CD4-positive, alpha-beta T cell (primary cell): ENCODE data around the gene BHLHE23. TPM values are rescaled to one million over a fixed set of nuclear protein-coding genes. Genes with fewer than 3 reads are reported as not detected.

Source experiments
- ATAC-seq: fragments of 200-7000 bp; cut with Tn5 transposase; one replicate; pipeline ENCODE4 v1.10.0; 2022; ENCODE audit warnings: mild to moderate bottlenecking; ENCODE audit not compliant: poor library complexity
- CTCF ChIA-PET: fragments of 350-600 bp; sonication (Branson Sonifier 250); formaldehyde crosslinking; loops from one replicate; lab custom pipeline; 2021; ENCODE audit warnings: antibody characterized with exemption, inconsistent platforms; lab: Charles Lee
- POLR2A ChIA-PET: fragments of 350-600 bp; sonication (Branson Sonifier 250); formaldehyde crosslinking; loops from one replicate; lab custom pipeline; 2021; ENCODE audit warnings: antibody characterized with exemption, inconsistent platforms; lab: Charles Lee
- DNase-seq, 14 experiments: peaks; one replicate each; pipeline ENCODE4 v3.0.0-alpha.2; 2013 to 2020; ENCODE audit warnings: mixed read lengths in 2 of 14
- H3K27ac ChIP-seq, 2 donors: one replicate each; pipeline versions ENCODE4 v1.5.1 to v1.7.0; 2013; ENCODE audit warnings: low read length in 2 of 2, low read depth in 1 of 2, mild to moderate bottlenecking in 1 of 2
- H3K27me3 ChIP-seq, 2 experiments: 1 replicate in 1 of 2; 2 replicates in 1 of 2; pipeline versions ENCODE4 v1.6.1 to v1.7.0; 2013; ENCODE audit warnings: low read length in 2 of 2, control low read depth in 1 of 2, mild to moderate bottlenecking in 1 of 2, moderate library complexity in 1 of 2; ENCODE audit not compliant: insufficient read depth in 2 of 2, control insufficient read depth in 1 of 2
- H3K36me3 ChIP-seq: one replicate; pipeline ENCODE4 v1.6.1; 2013; ENCODE audit warnings: low read length, control low read depth; ENCODE audit not compliant: insufficient read depth
- H3K4me1 ChIP-seq: one replicate; pipeline ENCODE4 v1.6.1; 2013; ENCODE audit warnings: low read length, control low read depth; ENCODE audit not compliant: insufficient read depth
- H3K4me3 ChIP-seq: one replicate; pipeline ENCODE4 v1.5.1; 2013; ENCODE audit warnings: mild to moderate bottlenecking, low read length, moderate library complexity
- H3K9me3 ChIP-seq, 2 experiments: 1 replicate in 1 of 2; 2 replicates in 1 of 2; pipeline versions ENCODE4 v1.6.1 to v1.7.0; 2013; ENCODE audit warnings: low read length in 2 of 2, mild to moderate bottlenecking in 2 of 2, control low read depth in 1 of 2, moderate library complexity in 1 of 2; ENCODE audit not compliant: control insufficient read depth in 1 of 2, insufficient read depth in 1 of 2
- H3K27ac Mint-ChIP-seq: one replicate; pipeline ENCODE4 v1.8.0; 2020; ENCODE audit warnings: mixed read lengths
- H3K27me3 Mint-ChIP-seq: one replicate; pipeline ENCODE4 v1.8.0; 2021; ENCODE audit warnings: mixed read lengths
- H3K36me3 Mint-ChIP-seq: one replicate; pipeline ENCODE4 v1.8.0; 2021; ENCODE audit warnings: low read depth, mixed read lengths
- H3K4me1 Mint-ChIP-seq: one replicate; pipeline ENCODE4 v1.8.0; 2021; ENCODE audit warnings: low read depth, mixed read lengths
- H3K4me3 Mint-ChIP-seq: one replicate; pipeline ENCODE4 v1.8.0; 2020; ENCODE audit warnings: mild to moderate bottlenecking, mixed read lengths
- H3K9me3 Mint-ChIP-seq: one replicate; pipeline ENCODE4 v1.8.0; 2020; ENCODE audit warnings: mixed read lengths
- CTCF ChIP-seq: fragments of 200-600 bp; IDR thresholded peaks from one replicate; pipeline ENCODE4 v1.8.0; 2022; ENCODE audit warnings: antibody characterized with exemption, mild to moderate bottlenecking
- intact Hi-C, 2 experiments: fragments of 100-400 bp; cut with DNase I in 1 of 2; cut with micrococcal nuclease in 1 of 2; formaldehyde crosslinking; loops; one replicate each; pipeline versions ENCODE4 v1.15.1 to v1.9.0; 2023 to 2025; cut with DNase I, micrococcal nuclease
- total RNA-seq, 174 experiments: library from RNA in 2 of 174; stranded (reverse) in 2 of 174; gene quantifications; one replicate each; pipeline ENCODE4 v1.2.3 and lab custom pipeline; 2021 to 2026

BHLHE23 gene
- total RNA-seq, 2 experiments from 2014 or later, result not detected

GRCh38 chr20:62975812-62976508, 30.8 kb downstream of the BHLHE23 start:
- Histone ChIP-seq H3K27ac (no peak overlapping the region), H3K36me3 (no peaks in the 10 kb centered on the region), H3K4me1 (peaks cover 50% of the 10 kb centered on the region), H3K4me3 (no peak overlapping the region), H3K27me3 (peaks cover 68 to 74% of the 10 kb centered on the region in 2 experiments), H3K9me3 (peaks cover 0 to 26% of the 10 kb centered on the region in 2 experiments)
- peak overlapping the region; percentile 33 for H3K27ac Mint-ChIP-seq
- ATAC-seq (no peak), DNase-seq (no peak)
- H3K9me3 Mint-ChIP-seq, result no peaks in the 10 kb centered on the region
- H3K4me1 Mint-ChIP-seq, result peaks cover 46% of the 10 kb centered on the region
- H3K36me3 Mint-ChIP-seq, result no peaks in the 10 kb centered on the region
- TF ChIP-seq CTCF, result no peak
- intact Hi-C loops, result no loop called here
- H3K27me3 Mint-ChIP-seq, result peaks cover 83% of the 10 kb centered on the region
- POLR2A ChIA-PET, result no interaction called here
- H3K4me3 Mint-ChIP-seq, result no peak overlapping the region
- CTCF ChIA-PET, result interaction anchor here (3.3 kb wide), 1 partner anchor 33 kb away, joined by 24 read pairs; no protein-coding TSS in a partner anchor

GRCh38 chr20:62975251-62975760, 31.5 kb downstream of the BHLHE23 start:
- Histone ChIP-seq H3K27ac (no peak overlapping the region), H3K9me3 (peaks cover 0 to 20% of the 10 kb centered on the region in 2 experiments), H3K27me3 (peaks cover 64 to 68% of the 10 kb centered on the region in 2 experiments), H3K4me1 (peaks cover 43% of the 10 kb centered on the region), H3K4me3 (no peak overlapping the region), H3K36me3 (no peaks in the 10 kb centered on the region)
- ChIA-PET CTCF (interaction anchor here (3.3 kb wide), 1 partner anchor 34 kb away, joined by 24 read pairs; no protein-coding TSS in a partner anchor), POLR2A (no interaction called here)
- TF ChIP-seq CTCF, result no peak
- no peaks in the 10 kb centered on the region for H3K9me3 Mint-ChIP-seq
- H3K27me3 Mint-ChIP-seq, result peaks cover 77% of the 10 kb centered on the region
- ATAC-seq (no peak), DNase-seq (no peak)
- no peaks in the 10 kb centered on the region for H3K36me3 Mint-ChIP-seq
- H3K4me1 Mint-ChIP-seq, result peaks cover 40% of the 10 kb centered on the region
- H3K4me3 Mint-ChIP-seq, result no peak overlapping the region
- intact Hi-C loops, result no loop called here
- no peak overlapping the region for H3K27ac Mint-ChIP-seq

- ATAC-seq (no peak), DNase-seq (no peak)
- Mint-ChIP-seq H3K9me3 (no peaks in the 10 kb centered on the region), H3K27me3 (peaks cover 60% of the 10 kb centered on the region), H3K36me3 (no peaks in the 10 kb centered on the region), H3K27ac (no peak overlapping the region), H3K4me1 (peaks cover 29% of the 10 kb centered on the region), H3K4me3 (no peak overlapping the region)
- H3K27me3 ChIP-seq, result peaks cover 42 to 46% of the 10 kb centered on the region in 2 experiments
- ChIA-PET POLR2A (interaction anchor here (0.6 to 1.5 kb wide), 5 partner anchors 31 to 38 kb away, joined by 3 to 8 read pairs (median 6); partner anchors contain the start of genes BHLHE23 and GID8), CTCF (interaction anchor here (0.6 to 1.2 kb wide), 24 partner anchors 8 to 242 kb away, joined by 3 to 10 read pairs (median 4); partner anchors contain the start of genes BHLHE23 and TCFL5)
- no peak overlapping the region for H3K27ac ChIP-seq
- H3K4me3 ChIP-seq, result peak overlapping the region; percentile 35
- intact Hi-C loops, result loop anchor here (1.0 kb wide), 2 partner anchors 36 to 206 kb away; no protein-coding TSS in a partner anchor
- no peak for TF ChIP-seq CTCF
- peaks cover 26% of the 10 kb centered on the region for H3K4me1 ChIP-seq
- H3K9me3 ChIP-seq, result peaks cover 0 to 9% of the 10 kb centered on the region in 2 experiments
- no peaks in the 10 kb centered on the region for H3K36me3 ChIP-seq
Observed at GRCh38 chr20:62972845-62973745, 33.7 kb downstream of the BHLHE23 start.
